ENCODE results near the gene CRYBA1.

- TF ChIP-seq CTCF (conservative IDR thresholded peaks at IDR 0.05; ENCODE audit: low read depth, low read length) (no peak), EZH2 (IDR thresholded peaks at IDR 0.05; ENCODE audit: borderline replicate concordance, low read depth, low read length, poor library complexity, severe bottlenecking) (no peak)
These were observed 32.9 kb downstream of the CRYBA1 start for GRCh38 chr17:29279397-29280070.

All from A673 (cell line).